Left cardiac atrium (tissue), 4 donors: Measurements from ENCODE around the gene RGPD8. TPM values are rescaled to one million over a fixed set of nuclear protein-coding genes. Genes with fewer than 3 reads are reported as not detected.
"Not testable (repeated sequence)": the region's sequence is repeated elsewhere in the genome, so short reads cannot be mapped to it uniquely, and the experiment has no call there.

Experiments
- ATAC-seq, 2 donors: fragments of 200-7000 bp; cut with Tn5 transposase; one replicate each; pipeline ENCODE4 v1.9.1; 2020; ENCODE audit warnings: mild to moderate bottlenecking in 2 of 2, moderate library complexity in 2 of 2
- DNase-seq: peaks from one replicate; pipeline ENCODE4 v3.0.0-alpha.2; 2020
- intact Hi-C, 2 donors: fragments of 100-400 bp; cut with DNase I; formaldehyde crosslinking; loops; one replicate each; pipeline versions ENCODE4 v1.14.1 to v1.15.1; 2022 to 2023
- total RNA-seq, 2 donors: library from RNA; stranded (reverse); fragmentation: NEBNext Ultra II Directional; extraction: Animal tissue kit (Norgen Biotek cat#: 25700); gene quantifications; one replicate each; pipeline ENCODE4 v1.2.1, GENCODE V29; 2021
- donor health status: DM: no; HTN: yes; CAD: no.
- donor health status: DM: no; HTN: yes; CAD: no; lungs with severe emphysema.
- donor health status: DM: yes; HTN: yes; CAD: no.
- donor health status: Dilated cardiomyopathy.

The RGPD8 gene
- total RNA-seq, 2 donors from 2014 or later, result 9.0 to 11.5 TPM

DNA sequence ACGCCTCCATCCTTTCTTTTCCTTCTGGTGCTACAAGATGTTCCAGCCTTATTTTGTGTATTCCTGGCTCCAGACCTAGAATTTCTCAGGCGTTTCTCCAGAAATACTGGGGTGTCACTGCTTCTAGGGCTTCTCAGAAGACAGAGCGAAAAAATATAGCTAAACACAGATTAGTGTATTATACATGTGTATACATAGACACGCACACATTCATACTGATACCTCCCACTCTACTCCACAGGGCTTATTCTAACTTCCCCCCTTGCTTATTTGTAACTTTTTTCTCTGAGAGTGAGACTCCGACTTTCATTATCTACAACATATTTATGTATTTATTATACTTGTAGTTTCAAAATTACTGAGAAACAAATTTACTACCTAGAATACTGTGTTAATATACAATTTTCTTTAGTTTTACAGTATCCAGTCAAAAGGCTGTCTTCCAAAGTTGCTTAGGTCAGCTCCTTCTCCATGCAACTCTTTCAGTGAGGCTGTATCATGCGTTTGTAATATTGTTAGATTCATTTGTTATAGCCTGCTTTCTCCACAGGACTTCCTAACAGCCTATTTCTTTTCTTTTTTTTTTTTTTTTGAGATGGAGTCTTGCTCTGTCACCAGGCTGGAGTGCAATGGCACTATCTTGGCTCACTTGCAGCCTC lies 5.3 kb upstream of the RGPD8 start:
- DNase-seq, ATAC-seq, intact Hi-C loops: not testable (repeated sequence)

DNA sequence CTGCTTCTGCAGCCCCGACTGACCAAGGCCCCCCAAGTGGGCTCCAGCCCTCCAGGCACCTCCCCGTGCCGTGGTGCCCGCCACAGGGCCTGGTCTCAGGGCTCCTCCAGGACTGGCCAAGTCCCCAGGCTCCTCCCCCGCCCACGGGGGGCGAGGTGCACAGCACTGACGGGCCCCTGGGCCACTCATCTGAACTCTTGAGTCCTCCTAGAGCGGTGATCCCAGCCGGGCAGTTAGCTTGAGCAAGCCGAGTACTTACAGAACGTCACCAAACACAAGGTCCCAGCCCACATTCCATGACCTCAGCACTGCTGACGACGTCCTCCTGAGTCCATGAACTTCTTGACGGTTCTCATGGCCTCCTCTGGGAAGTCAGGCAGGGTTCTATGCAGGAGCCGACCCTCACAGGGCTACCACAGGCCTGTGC lies 4.0 kb upstream of the RGPD8 start:
- DNase-seq, intact Hi-C loops, ATAC-seq: not testable (repeated sequence)

DNA sequence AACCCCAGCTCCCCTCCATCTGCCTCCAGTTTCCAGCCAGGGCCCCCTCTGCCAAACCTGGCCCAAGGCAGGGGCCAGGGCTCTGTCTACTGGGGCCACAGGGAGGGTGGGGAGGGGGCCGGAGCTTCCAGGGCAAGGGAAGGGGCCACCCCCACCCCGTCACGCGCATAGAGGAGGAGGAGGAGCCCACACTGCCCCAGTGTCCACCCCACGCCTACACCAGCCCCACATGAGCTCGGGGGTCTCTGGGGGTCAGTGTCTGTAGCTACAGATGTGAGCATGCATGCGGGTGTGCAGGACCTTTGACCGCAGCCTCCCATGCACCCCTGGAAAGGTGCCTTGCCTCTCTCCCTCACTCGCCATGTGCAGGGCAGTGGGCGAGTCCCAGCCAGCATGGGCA lies 3.5 kb upstream of the RGPD8 start:
- ATAC-seq, intact Hi-C loops: not testable (repeated sequence)

DNA sequence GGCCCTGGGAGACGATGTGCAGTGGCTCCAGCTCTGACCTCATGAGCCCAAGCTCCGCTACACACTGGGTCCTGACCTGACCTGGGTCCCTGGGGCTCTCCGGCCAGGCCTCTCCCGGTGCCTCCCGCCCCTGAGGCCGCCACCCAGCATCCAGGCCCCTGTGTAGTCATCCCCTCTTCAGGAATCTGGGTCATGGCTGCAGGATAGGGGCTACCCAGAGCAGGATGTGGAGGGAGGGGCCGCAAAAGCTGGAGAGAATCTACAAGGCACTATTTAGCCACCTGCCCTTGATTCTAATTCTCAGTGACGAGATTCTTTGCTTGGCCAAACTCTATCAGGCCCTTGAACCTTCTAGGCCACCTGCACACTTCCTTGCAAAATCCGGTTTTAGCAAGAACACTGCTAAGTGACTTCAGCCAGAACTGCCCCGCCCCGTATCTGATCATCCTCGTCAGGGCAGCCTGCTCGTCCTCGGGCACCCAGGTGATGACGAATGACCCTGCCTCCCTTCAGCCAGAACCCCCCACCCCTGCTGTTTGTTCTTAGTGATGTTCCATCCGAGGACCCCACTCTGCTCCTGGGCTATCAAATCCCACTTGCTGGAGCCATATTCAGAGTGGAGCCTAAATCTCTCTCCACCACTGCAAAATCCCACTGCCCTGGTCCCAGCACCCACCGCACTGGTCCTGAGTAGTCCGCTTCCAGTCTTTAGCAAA lies 2.4 kb upstream of the RGPD8 start:
- DNase-seq, intact Hi-C loops, ATAC-seq: not testable (repeated sequence)

More for the DNA sequence above, 3.5 kb upstream of the RGPD8 start:
- not testable (repeated sequence) for DNase-seq

DNA sequence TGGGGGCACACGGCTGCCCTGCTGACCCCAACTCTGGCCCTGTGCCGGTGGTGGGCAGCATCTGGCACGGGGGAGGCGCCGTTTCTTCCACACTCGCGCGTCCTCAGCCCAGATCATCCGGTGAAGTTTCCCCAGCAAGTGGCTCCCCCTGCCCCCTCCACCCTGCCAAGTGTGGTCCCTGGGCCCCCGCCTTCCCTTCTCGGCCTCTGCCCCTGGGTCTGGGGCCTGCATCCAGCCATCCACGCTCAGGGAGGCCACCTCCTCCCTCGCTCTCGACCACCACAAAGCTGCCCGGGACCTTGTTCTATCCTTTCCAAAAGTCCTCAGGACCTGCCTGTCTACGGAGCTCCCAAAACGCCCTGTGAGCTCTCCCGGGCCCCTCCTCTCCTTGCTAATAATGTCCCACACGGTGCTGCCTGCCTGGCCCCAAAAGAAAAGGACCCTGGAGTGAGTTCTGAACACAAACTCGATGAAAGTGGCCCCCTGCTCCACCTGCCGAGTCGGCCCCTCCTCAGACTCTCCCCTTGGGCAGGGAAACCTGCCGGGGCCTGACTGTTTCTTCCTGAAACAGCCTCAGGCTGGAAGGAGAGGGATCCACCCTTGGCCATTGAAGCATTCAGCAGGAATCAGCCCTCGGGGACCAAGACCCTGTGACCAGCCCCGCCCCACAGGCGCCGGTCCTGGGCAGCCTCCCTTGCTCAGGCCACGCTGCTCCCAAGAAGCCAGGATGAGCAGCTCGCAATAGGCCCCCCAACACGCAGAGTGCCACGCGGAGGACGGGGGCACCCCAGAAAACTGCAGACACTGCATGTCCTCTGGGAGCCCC lies 1.7 kb upstream of the RGPD8 start:
- intact Hi-C loops, result loop anchor here in 1 of 2 donors (5.0 kb wide), 2 partner anchors 178 to 313 kb away; partner anchors contain the start of gene ZC3H8
- DNase-seq, ATAC-seq: not testable (repeated sequence)

DNA sequence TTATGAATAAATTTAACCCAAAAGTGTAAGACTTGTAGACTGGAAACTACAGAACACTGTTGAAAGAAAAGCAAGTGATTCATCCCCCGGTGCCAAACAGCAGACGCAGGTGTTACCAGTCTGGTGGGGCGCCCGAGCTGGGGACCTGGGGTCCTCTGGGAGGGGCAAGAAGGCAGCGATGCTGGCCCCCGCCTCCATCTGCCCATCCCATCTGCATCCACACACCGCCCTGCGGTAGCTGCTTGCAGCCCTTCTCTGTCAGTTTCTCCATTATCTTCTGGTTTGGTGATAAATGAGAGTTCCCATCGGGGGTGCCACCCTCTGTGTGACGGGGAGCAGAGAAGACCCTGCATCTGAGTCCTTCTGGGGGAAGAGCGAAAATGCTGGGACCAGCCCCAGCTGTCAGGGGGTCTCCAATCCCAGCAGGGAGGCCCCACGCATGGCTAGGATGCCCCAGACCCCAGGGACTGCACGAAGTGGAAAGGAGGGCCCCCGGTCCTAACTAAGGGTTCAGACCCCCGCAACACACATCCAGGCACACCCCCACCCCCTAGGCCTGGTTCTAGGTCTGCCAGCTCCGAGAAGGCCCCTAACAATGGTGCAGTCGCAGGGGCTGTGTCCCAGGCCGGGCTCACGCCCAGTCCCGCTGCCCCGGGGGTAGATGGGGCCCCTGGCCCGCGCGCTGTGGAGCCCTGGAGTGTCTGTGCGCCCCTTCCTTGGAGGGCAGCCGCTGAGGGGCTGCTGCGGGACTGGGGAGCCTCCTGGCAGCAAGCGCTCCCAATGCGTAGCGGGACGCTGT lies 686 bp upstream of the RGPD8 start:
- no peak for ATAC-seq
- intact Hi-C loops, result loop anchor here in 1 of 2 donors (5.0 kb wide), 2 partner anchors 177 to 312 kb away; partner anchors contain the start of gene ZC3H8
- DNase-seq, result peak; percentile 24

DNA sequence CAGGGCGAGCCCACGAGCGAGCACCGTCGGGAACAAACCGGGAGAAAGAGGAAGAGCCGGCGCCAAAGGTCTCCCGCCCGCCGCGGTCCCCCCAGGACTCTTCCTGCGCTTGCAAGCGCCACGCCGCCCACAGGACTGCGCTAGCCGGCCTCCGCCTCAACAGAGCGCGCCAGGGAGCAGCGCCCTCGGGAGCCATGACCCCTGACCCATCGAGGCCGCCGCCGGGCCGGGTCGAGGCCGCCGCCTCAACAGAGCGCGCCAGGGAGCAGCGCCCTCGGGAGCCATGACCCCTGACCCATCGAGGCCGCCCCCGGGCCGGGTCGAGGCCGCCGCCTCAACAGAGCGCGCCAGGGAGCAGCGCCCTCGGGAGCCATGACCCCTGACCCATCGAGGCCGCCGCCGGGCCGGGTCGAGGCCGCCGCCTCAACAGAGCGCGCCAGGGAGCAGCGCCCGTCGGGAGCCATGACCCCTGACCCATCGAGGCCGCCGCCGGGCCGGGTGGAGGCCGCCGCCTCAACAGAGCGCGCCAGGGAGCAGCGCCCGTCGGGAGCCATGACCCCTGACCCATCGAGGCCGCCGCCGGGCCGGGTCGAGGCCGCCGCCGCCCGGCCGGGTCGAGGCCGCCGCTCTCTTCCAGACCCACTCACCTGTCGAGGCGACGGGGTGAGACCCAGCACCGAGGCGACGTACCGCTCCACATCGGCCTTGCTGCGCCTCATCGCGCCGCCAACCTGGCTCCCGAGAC lies 538 bp downstream of the RGPD8 start:
- ATAC-seq (peak; percentile 51 to 66), DNase-seq (peak; percentile 69)
- intact Hi-C loops, result loop anchor here in 1 of 2 donors (5.0 kb wide), 2 partner anchors 176 to 311 kb away; partner anchors contain the start of gene ZC3H8

DNA sequence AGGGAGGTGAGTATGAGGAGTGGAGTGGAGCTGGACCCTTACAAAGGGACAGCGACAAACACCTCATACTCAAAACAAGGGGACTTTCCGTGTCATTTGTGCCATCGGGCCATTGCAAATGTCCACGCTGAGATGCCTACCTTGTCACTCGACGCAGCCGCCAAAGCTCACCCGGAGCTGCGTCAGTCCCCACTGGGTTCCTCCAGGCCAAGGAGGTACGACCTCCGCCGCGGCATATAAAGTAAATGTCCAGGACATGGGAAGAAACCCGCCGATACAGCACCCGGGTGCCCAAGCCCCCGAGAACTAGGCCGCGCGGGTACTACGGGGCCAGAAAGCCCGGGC lies 1.1 kb downstream of the RGPD8 start:
- not testable (repeated sequence) for ATAC-seq, DNase-seq
- intact Hi-C loops, result loop anchor here in 1 of 2 donors (5.0 kb wide), 2 partner anchors 175 to 310 kb away; partner anchors contain the start of gene ZC3H8

DNA sequence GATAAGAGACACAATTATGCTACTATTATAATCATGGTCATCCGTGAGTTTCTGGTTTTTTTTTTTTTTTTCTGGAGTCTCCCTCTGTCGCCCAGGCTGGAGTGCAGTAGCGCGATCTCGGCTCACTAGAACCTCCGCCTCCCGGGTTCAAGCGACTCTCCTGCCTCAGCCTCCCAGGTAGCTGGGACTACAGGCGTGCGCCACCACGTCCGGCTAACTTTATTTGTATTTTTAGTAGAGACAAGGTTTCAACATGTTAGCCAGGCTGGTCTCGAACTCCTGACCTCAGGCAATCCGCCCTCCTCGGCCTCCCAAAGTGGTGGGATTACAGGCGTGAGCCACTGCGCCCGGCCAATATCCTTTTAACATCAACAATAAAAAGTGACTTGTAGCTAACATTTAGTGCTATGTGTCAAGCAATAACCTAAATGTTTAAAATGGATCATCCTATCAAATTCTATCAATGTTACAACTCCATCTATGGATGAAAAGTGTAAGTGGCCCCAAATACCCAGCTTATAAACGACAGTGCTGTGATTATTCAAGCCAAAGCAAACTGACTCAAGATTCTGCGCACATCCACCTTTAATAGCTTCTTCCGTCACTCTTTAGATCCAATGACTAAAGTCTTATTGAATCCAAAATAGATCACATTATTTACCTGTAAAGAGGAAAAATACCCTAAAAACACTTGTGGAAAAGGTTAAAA lies 1.7 kb downstream of the RGPD8 start:
- ATAC-seq, DNase-seq: not testable (repeated sequence)
- intact Hi-C loops, result loop anchor here in 1 of 2 donors (5.0 kb wide), 2 partner anchors 174 to 309 kb away; partner anchors contain the start of gene ZC3H8

DNA sequence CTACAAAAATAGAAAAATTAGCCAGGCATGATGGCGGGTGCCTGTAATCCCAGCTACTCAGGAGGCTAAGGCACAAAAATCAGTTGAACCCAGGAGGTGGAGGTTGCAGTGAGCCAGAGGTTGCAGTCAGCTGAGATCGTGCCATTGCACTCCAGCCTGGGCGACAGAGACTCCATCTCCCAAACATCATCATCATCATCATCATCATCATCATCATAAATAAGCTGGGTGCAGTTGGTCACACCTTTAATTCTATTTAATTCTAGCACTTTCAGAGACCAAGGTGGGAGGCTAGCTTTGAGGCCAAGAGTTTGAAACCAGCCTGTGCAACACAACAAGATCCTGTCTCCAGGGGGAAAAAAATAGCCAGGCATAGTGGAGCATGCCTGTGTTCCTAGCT lies 8.9 kb downstream of the RGPD8 start:
- intact Hi-C loops, DNase-seq, ATAC-seq: not testable (repeated sequence)

DNA sequence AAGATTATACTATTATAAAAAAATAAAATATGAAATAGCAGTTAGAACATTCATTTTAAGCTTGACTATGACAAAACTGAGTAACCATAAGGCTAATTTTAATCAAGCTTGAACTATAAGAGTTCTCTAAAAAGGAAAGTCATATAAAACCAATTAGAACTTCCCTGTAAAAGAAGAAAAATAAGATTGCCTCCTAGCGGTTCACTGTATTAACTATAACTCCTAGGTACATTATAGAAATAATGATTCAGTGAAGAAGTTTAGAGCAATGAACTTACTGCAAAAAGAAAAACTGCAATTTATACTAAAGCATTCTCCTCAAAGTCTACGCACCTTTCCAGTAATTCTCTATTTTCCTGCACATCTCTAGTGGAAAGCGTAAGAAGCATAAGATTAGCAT lies 16.6 kb downstream of the RGPD8 start:
- ATAC-seq, intact Hi-C loops, DNase-seq: not testable (repeated sequence)

DNA sequence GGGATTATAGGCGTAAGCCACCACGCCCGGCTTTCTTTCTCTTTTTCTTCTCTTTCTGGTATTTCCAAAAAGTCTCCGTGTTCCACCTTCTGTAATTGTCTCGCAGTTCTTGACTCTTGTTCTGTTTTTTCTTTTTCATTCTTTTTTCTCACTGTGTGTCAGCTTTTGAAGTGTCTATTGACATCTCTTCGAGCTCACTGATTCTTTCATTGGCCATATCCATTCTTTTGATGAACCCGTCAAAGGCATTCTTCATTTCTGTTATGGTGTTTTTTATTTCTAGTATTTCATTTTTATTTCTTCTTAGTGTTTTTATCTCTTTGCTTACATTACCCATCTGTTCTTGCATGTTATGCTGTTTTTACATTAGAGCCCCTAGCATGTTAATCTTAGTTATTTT lies 73.4 kb downstream of the RGPD8 start:
- intact Hi-C loops, DNase-seq, ATAC-seq: not testable (repeated sequence)

DNA sequence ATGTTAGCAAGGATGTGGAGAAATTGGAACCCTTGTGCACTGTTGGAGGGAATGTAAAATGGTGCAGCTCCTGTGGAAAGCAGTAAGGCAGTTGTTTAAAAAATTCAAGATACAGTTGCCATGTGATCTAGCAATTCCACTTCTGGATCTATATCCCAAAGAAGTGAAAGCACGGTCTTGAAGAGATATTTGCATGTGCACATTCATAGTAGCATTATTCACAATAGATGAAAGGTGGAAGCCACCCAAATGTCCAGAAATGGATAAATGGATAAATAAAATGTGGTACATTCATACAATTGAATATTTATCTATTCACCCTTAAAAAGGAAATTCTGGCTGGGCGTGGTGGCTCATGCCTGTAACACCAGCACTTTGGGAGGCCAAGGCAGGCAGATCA lies 79.1 kb downstream of the RGPD8 start:
- DNase-seq, ATAC-seq, intact Hi-C loops: not testable (repeated sequence)

DNA sequence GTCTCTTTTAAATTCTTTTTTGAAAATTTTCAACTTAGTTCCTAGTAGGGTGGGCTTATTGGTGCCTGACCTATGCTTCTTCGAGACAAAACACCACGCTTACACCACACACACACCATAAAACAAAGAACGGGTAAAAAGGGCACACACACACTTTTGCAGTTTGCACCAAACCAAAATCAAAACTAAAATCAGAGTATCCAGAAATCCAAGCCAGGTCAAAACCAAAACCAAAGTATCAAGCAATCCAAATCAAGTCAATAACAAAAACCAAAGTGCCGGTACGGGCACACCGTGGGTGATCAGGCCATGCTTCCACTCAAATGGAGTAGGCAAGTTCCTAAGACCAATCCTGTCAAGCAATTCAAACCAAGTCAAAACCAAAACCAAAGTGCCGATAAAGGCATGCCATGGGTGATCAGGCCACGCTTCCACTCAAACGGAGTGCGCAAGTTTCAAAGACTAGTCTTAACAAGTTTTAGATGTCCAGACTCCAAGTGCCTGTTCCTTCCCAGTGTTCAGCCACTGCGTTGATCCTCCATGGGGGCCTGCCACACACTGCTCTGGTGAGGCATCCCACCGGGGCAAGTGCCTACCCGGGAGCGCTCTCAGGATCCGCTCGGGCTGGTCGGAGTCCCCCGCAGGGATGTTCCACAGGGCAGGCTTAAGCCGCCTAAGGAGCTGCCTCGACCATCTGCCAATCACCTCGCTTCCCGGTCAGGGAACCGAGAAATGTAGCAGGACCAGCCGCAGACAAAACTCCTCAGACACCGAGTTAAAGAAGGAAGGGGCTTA lies 80.4 kb downstream of the RGPD8 start:
- intact Hi-C loops, DNase-seq, ATAC-seq: not testable (repeated sequence)

DNA sequence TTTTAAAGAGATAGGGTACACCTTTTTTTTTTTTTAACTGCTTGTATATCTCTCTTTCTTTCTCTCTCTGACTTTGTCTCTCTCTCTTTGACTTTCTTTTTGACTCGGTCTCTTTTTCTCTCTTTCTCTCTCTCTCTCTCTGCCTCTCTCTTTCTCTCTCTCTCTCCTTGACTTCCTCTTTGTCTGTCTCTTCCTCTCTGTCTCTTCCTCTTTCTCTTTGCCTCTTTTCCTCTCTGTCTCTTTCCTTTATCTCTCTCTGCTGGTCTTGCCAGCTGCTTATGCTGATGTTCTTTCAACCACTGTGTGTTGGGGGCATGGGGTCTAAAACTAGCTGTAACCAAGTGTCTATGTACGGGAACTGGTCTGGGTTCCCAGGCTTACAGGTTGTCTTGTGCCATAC lies 81.2 kb downstream of the RGPD8 start:
- intact Hi-C loops, ATAC-seq, DNase-seq: not testable (repeated sequence)
